H1 (cell line): ENCODE results near the gene SUZ12. TPM values are rescaled to one million over a fixed set of nuclear protein-coding genes. Genes with fewer than 3 reads are reported as not detected.

Source experiments
- CTCF ChIA-PET: fragments of 300-600 bp; sonication (Branson Sonifier 250); formaldehyde crosslinking; loops from one replicate; lab custom pipeline; 2021; ENCODE audit not compliant: partially characterized antibody; lab: Charles Lee
- POLR2A ChIA-PET: fragments of 300-600 bp; sonication (Branson Sonifier 250); formaldehyde crosslinking; loops from one replicate; lab custom pipeline; 2021; ENCODE audit warnings: inconsistent platforms; ENCODE audit not compliant: partially characterized antibody; lab: Charles Lee
- DNase-seq, 2 experiments: peaks; one replicate each; pipeline versions ENCODE4 v3.0.0 to v3.0.0-alpha.2; 2010 to 2022; ENCODE audit warnings: low spot score in 2 of 2, low read depth in 1 of 2, mixed read lengths in 1 of 2
- FAIRE-seq: peaks from 2 replicates; lab custom pipeline; 2011; peaks lifted over from hg19 to GRCh38; lab: Jason Lieb, UNC
- H2AFZ ChIP-seq: 2 replicates; pipeline ENCODE4 v1.8.1; 2012; ENCODE audit warnings: low read length, inconsistent platforms
- H2AK5ac ChIP-seq: 2 replicates; pipeline ENCODE4 v1.6.1; 2013; ENCODE audit warnings: low read depth, low read length
- H2BK120ac ChIP-seq: replicated peaks from 2 replicates; pipeline ENCODE3; 2013; ENCODE audit warnings: low read depth, low read length, inconsistent platforms
- H2BK12ac ChIP-seq: 2 replicates; pipeline ENCODE4 v1.6.1; 2013; ENCODE audit warnings: low read depth, low read length
- H2BK15ac ChIP-seq: 2 replicates; pipeline ENCODE4 v1.6.1; 2013; ENCODE audit warnings: low read length
- H2BK20ac ChIP-seq: 2 replicates; pipeline ENCODE4 v1.6.1; 2013; ENCODE audit warnings: low read length
- H2BK5ac ChIP-seq: 2 replicates; pipeline ENCODE4 v1.6.1; 2013; ENCODE audit warnings: low read depth, low read length
- H3K14ac ChIP-seq: 2 replicates; pipeline ENCODE4 v1.6.1; 2013; ENCODE audit warnings: inconsistent platforms; ENCODE audit not compliant: insufficient read length
- H3K18ac ChIP-seq: 2 replicates; pipeline ENCODE4 v1.6.1; 2013; ENCODE audit warnings: low read length; ENCODE audit errors: extremely low read depth
- H3K23ac ChIP-seq: 2 replicates; pipeline ENCODE4 v1.6.1; 2013; ENCODE audit warnings: inconsistent platforms; ENCODE audit not compliant: insufficient read length
- H3K23me2 ChIP-seq: 2 replicates; pipeline ENCODE4 v1.6.1; 2013; ENCODE audit warnings: low read depth, low read length
- H3K27ac ChIP-seq: 2 replicates; pipeline ENCODE4 v1.6.1; 2011; ENCODE audit warnings: low read depth, low read length, inconsistent platforms
- H3K27me3 ChIP-seq, 4 experiments: replicated peaks in 1 of 4; 1 replicate in 1 of 4; 2 replicates in 3 of 4; pipeline versions ENCODE4 v1.6.1 to v1.8.1; 2011 to 2013; ENCODE audit warnings: low read length in 3 of 4, mild to moderate bottlenecking in 3 of 4, inconsistent platforms in 2 of 4, mixed read lengths in 2 of 4, moderate library complexity in 1 of 4; ENCODE audit not compliant: control insufficient read depth in 3 of 4, insufficient read depth in 3 of 4; ENCODE audit errors: extremely low read depth in 1 of 4
- H3K36me3 ChIP-seq, 4 experiments: 2 replicates each; pipeline versions ENCODE4 v1.6.1 to v1.8.1; 2011 to 2013; ENCODE audit warnings: mild to moderate bottlenecking in 4 of 4, low read length in 3 of 4, moderate library complexity in 2 of 4, control low read depth in 1 of 4, inconsistent platforms in 1 of 4; ENCODE audit not compliant: insufficient read depth in 4 of 4, control insufficient read depth in 2 of 4
- H3K4ac ChIP-seq: replicated peaks from 2 replicates; pipeline ENCODE3; 2013; ENCODE audit warnings: low read length, low read depth, mixed read lengths, inconsistent platforms; ENCODE audit not compliant: insufficient read length
- H3K4me1 ChIP-seq, 4 experiments: replicated peaks in 1 of 4; 1 replicate in 1 of 4; 2 replicates in 3 of 4; pipeline versions ENCODE4 v1.6.1 to v1.8.1; 2011 to 2013; ENCODE audit warnings: low read length in 3 of 4, inconsistent platforms in 2 of 4, mixed read lengths in 1 of 4; ENCODE audit not compliant: insufficient read depth in 4 of 4, control insufficient read depth in 3 of 4
- H3K4me2 ChIP-seq, 2 experiments: 2 replicates each; pipeline versions ENCODE4 v1.6.1 to v1.8.1; 2011 to 2013; ENCODE audit warnings: low read depth in 2 of 2, low read length in 2 of 2, control low read depth in 1 of 2, inconsistent platforms in 1 of 2, mild to moderate bottlenecking in 1 of 2; ENCODE audit not compliant: insufficient read depth in 1 of 2
- H3K4me3 ChIP-seq, 4 experiments: fragments of 200-600, 300-600 bp in 1 of 4; sonication (generic), shearing (Covaris generic), sonication (Bioruptor Twin) in 1 of 4; 2 replicates each; pipeline versions ENCODE4 v1.5.1 to v1.8.1; 2011 to 2016; ENCODE audit warnings: low read length in 4 of 4, low read depth in 3 of 4, control low read depth in 2 of 4, inconsistent platforms in 2 of 4, mild to moderate bottlenecking in 2 of 4, mixed read lengths in 1 of 4, moderate library complexity in 1 of 4; ENCODE audit not compliant: insufficient read depth in 2 of 4; ENCODE audit errors: extremely low read depth in 1 of 4
- H3K56ac ChIP-seq: replicated peaks from 2 replicates; pipeline ENCODE3; 2013; ENCODE audit warnings: low read depth, mild to moderate bottlenecking, mixed read lengths, low read length, inconsistent platforms; ENCODE audit not compliant: insufficient read length
- H3K79me1 ChIP-seq: 2 replicates; pipeline ENCODE4 v1.6.1; 2013; ENCODE audit warnings: low read depth, low read length, control low read depth
- H3K79me2 ChIP-seq, 2 experiments: 2 replicates each; pipeline versions ENCODE4 v1.6.1 to v1.8.1; 2012 to 2013; ENCODE audit warnings: low read length in 2 of 2, mild to moderate bottlenecking in 2 of 2, inconsistent platforms in 1 of 2; ENCODE audit not compliant: insufficient read depth in 2 of 2, control insufficient read depth in 1 of 2
- H3K9ac ChIP-seq, 4 experiments: replicated peaks in 1 of 4; 1 replicate in 1 of 4; 2 replicates in 3 of 4; pipeline versions ENCODE4 v1.6.1 to v1.8.1; 2011 to 2013; ENCODE audit warnings: low read depth in 3 of 4, low read length in 3 of 4, control low read depth in 2 of 4, mild to moderate bottlenecking in 2 of 4, moderate library complexity in 2 of 4, inconsistent platforms in 1 of 4; ENCODE audit errors: extremely low read depth in 1 of 4
- H3K9me3 ChIP-seq, 2 experiments: 2 replicates each; pipeline versions ENCODE4 v1.6.1 to v1.8.1; 2012 to 2013; ENCODE audit warnings: mild to moderate bottlenecking in 2 of 2, moderate library complexity in 2 of 2, control low read depth in 1 of 2, inconsistent platforms in 1 of 2, low read depth in 1 of 2, low read length in 1 of 2, mixed read lengths in 1 of 2; ENCODE audit not compliant: insufficient read depth in 2 of 2
- H4K20me1 ChIP-seq, 2 experiments: replicated peaks in 1 of 2; 2 replicates each; pipeline versions ENCODE3 to v1.8.1; 2011 to 2013; ENCODE audit warnings: inconsistent platforms in 2 of 2, low read length in 2 of 2, mild to moderate bottlenecking in 1 of 2; ENCODE audit not compliant: insufficient read depth in 2 of 2, control insufficient read depth in 1 of 2
- H4K5ac ChIP-seq: 2 replicates; pipeline ENCODE4 v1.6.1; 2013; ENCODE audit warnings: low read length, low read depth, mixed read lengths, inconsistent platforms; ENCODE audit not compliant: insufficient read length
- H4K8ac ChIP-seq: 2 replicates; pipeline ENCODE4 v1.8.0; 2013; ENCODE audit warnings: mild to moderate bottlenecking, moderate library complexity, low read length, inconsistent platforms; ENCODE audit not compliant: insufficient read depth; ENCODE audit errors: extremely low read depth
- H4K91ac ChIP-seq: replicated peaks from 2 replicates; pipeline ENCODE3; 2013; ENCODE audit warnings: low read length, mixed read lengths, inconsistent platforms; ENCODE audit not compliant: insufficient read length
- CTCF ChIP-seq, 3 experiments: IDR thresholded peaks; 1 replicate in 2 of 3; 2 replicates in 1 of 3; pipeline versions ENCODE4 v1.5.1 to v1.6.1; 2011; ENCODE audit warnings: low read length in 3 of 3, mild to moderate bottlenecking in 3 of 3, inconsistent platforms in 2 of 3, low read depth in 1 of 3, moderate library complexity in 1 of 3; ENCODE audit not compliant: insufficient read depth in 1 of 3; ENCODE audit errors: control extremely low read depth in 1 of 3
- POLR2AphosphoS5 ChIP-seq: IDR thresholded peaks from 2 replicates; pipeline ENCODE4 v1.6.1; 2011; ENCODE audit warnings: low read depth, low read length
- SUZ12 ChIP-seq: fragments of 200-600 bp; sonication (generic); IDR thresholded peaks from 2 replicates; pipeline ENCODE4 v1.6.1; 2012; ENCODE audit warnings: mild to moderate bottlenecking, inconsistent platforms, low read length, moderate library complexity, mixed read lengths
- TBP ChIP-seq: IDR thresholded peaks from 2 replicates; pipeline ENCODE4 v1.6.1; 2011; ENCODE audit warnings: low read depth, low read length, improper control_type of control experiment
- WGBS, 2 experiments: shearing (Covaris generic) in 1 of 2; methylation state at CpG; one replicate each; pipeline versions ENCODE4 v1.1.6 to v1.1.7; 2013 to 2015; ENCODE audit warnings: low lambda C conversion rate in 2 of 2, mixed read lengths in 2 of 2, inconsistent platforms in 1 of 2, low coverage in 1 of 2, missing lambda C conversion rate in 1 of 2; ENCODE audit not compliant: insufficient replicate concordance in 2 of 2, insufficient coverage in 1 of 2, insufficient read length in 1 of 2; ENCODE audit errors: extremely low coverage in 1 of 2, missing lambda C conversion rate in 1 of 2; 5-methylcytosine and 5-hydroxymethylcytosine counted together
- polyA plus RNA-seq, 7 experiments: library from polyadenylated mRNA; depleted of rRNA in 3 of 7; stranded (reverse) in 5 of 7; unstranded in 2 of 7; fragments of >200 nt in 5 of 7; fragments of 200-250 nt in 2 of 7; gene quantifications; 1 replicate in 5 of 7; 2 replicates in 1 of 7; 4 replicates in 1 of 7; pipeline versions ENCODE4 v1.2.1 to v1.2.3, GENCODE V29; 2011 to 2013; ENCODE audit warnings: missing spikeins in 2 of 7, mixed read lengths in 2 of 7
- total RNA-seq: library from RNA; stranded (reverse); fragmentation: NEBNext Ultra II Directional; extraction: Animal tissue kit (Norgen Biotek cat#: 25700); gene quantifications from 2 replicates; pipeline ENCODE4 v1.2.1, GENCODE V29; 2021
- TF ChIP-seq, protein P1 (sequence below): IDR thresholded peaks from 2 replicates; pipeline ENCODE4 v1.6.1; 2011; ENCODE audit warnings: low read depth, mild to moderate bottlenecking, low read length; ENCODE audit not compliant: insufficient read depth

The SUZ12 gene
- total and polyA plus RNA-seq, 2 of the 8 experiments (the other 6 are each of a cell fraction or from before 2014, with no cell fraction given): 9.1 to 34.6 TPM

GRCh38 chr17:32010114-32010513 is 73.3 kb downstream of the SUZ12 start:
- Histone ChIP-seq H3K56ac (no peak overlapping the region), H2BK5ac (no peak overlapping the region), H2AFZ (no peak overlapping the region), H2AK5ac (no peak overlapping the region), H3K23ac (no peak overlapping the region), H4K8ac (no peak overlapping the region), H4K5ac (no peak overlapping the region), H2BK120ac (no peak overlapping the region), H3K36me3 (no peaks in the 10 kb centered on the region), H2BK15ac (no peak overlapping the region), H3K27ac (no peak overlapping the region), H3K9ac (no peak overlapping the region), H4K91ac (no peak overlapping the region), H3K4me2 (no peak overlapping the region; a peak in 1 of 4 replicates), H2BK12ac (no peak overlapping the region), H3K79me1 (no peaks in the 10 kb centered on the region; the same call in 1 of the 2 replicates), H4K20me1 (no peaks in the 10 kb centered on the region), H3K14ac (no peak overlapping the region), H3K18ac (no peak overlapping the region), H3K23me2 (peaks cover 3% of the 10 kb centered on the region; the same call in 1 of the 2 replicates), H3K27me3 (peaks cover 0 to 4% (median 1%) of the 10 kb centered on the region in 4 experiments; a peak in 3 of 7 replicates), H3K4ac (no peak overlapping the region), H3K79me2 (peaks cover 0 to 69% of the 10 kb centered on the region in 2 experiments; a peak in 2 of 4 replicates), H3K9me3 (no peaks in the 10 kb centered on the region), H3K4me3 (no peak overlapping the region), H3K4me1 (no peaks in the 10 kb centered on the region), H2BK20ac (no peak overlapping the region)
- ChIA-PET CTCF (no interaction called here), POLR2A (no interaction called here)
- DNase-seq (no peak), FAIRE-seq (no peak)
- TF ChIP-seq, protein P1, sequence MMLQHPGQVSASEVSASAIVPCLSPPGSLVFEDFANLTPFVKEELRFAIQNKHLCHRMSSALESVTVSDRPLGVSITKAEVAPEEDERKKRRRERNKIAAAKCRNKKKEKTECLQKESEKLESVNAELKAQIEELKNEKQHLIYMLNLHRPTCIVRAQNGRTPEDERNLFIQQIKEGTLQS: no peak
- TF ChIP-seq POLR2AphosphoS5: no peak
- no peak for TF ChIP-seq CTCF (IDR thresholded peaks at IDR 0.05; ENCODE audit: control extremely low read depth in 1 of 3, insufficient read depth in 1 of 3, low read depth in 1 of 3, low read length in 3 of 3)
- TF ChIP-seq TBP: no peak
- TF ChIP-seq SUZ12: no peak
- WGBS, 2 experiments: 88% methylated on average over 4 of the region's 4 CpGs; no CpG with 5 or more reads in 1 of the 2 experiments
